ENCODE measurements around the gene USP36. TPM values are rescaled to one million over a fixed set of nuclear protein-coding genes. Genes with fewer than 3 reads are reported as not detected.

Gene USP36
- total RNA-seq, 1 donor from 2014 or later: 54.1 TPM

- no peak for DNase-seq (ENCODE audit: low spot score, unreplicated experiment)
- Mint-ChIP-seq H3K9me3 (ENCODE audit: low read depth) (no peaks in the 10 kb centered on the region), H3K4me3 (ENCODE audit: low read depth) (peak overlapping the region; percentile 25), H3K4me1 (ENCODE audit: low read depth) (peaks cover 54% of the 10 kb centered on the region), H3K27me3 (no peaks in the 10 kb centered on the region), H3K36me3 (ENCODE audit: insufficient read depth) (no peaks in the 10 kb centered on the region), H3K27ac (peak overlapping the region; percentile 93)
- no peak for TF ChIP-seq CTCF (IDR thresholded peaks at IDR 0.05; ENCODE audit: unreplicated experiment)
Observed at GRCh38 chr17:78748048-78748729, 92.4 kb downstream of the USP36 start.

GRCh38 chr17:78747488-78747887 lies 93.1 kb downstream of the USP36 start:
- Mint-ChIP-seq H3K27me3 (no peaks in the 10 kb centered on the region), H3K4me1 (ENCODE audit: low read depth) (peaks cover 53% of the 10 kb centered on the region), H3K36me3 (ENCODE audit: insufficient read depth) (no peaks in the 10 kb centered on the region), H3K9me3 (ENCODE audit: low read depth) (no peaks in the 10 kb centered on the region), H3K4me3 (ENCODE audit: low read depth) (no peak overlapping the region), H3K27ac (peak overlapping the region; percentile 39)
- no peak for TF ChIP-seq CTCF (IDR thresholded peaks at IDR 0.05; ENCODE audit: unreplicated experiment)
- DNase-seq (ENCODE audit: low spot score, unreplicated experiment): no peak

GRCh38 chr17:78746949-78747269 lies 93.7 kb downstream of the USP36 start:
- Mint-ChIP-seq H3K27me3 (no peaks in the 10 kb centered on the region), H3K36me3 (ENCODE audit: insufficient read depth) (no peaks in the 10 kb centered on the region), H3K4me3 (ENCODE audit: low read depth) (no peak overlapping the region), H3K4me1 (ENCODE audit: low read depth) (peaks cover 51% of the 10 kb centered on the region), H3K9me3 (ENCODE audit: low read depth) (no peaks in the 10 kb centered on the region), H3K27ac (peak overlapping the region; percentile 39)
- TF ChIP-seq CTCF (IDR thresholded peaks at IDR 0.05; ENCODE audit: unreplicated experiment): no peak
- no peak for DNase-seq (ENCODE audit: low spot score, unreplicated experiment)

- Mint-ChIP-seq H3K36me3 (ENCODE audit: insufficient read depth) (no peaks in the 10 kb centered on the region), H3K9me3 (ENCODE audit: low read depth) (no peaks in the 10 kb centered on the region), H3K27me3 (no peaks in the 10 kb centered on the region), H3K4me1 (ENCODE audit: low read depth) (peaks cover 46% of the 10 kb centered on the region), H3K27ac (no peak overlapping the region), H3K4me3 (ENCODE audit: low read depth) (no peak overlapping the region)
- TF ChIP-seq CTCF (IDR thresholded peaks at IDR 0.05; ENCODE audit: unreplicated experiment): no peak
- no peak for DNase-seq (ENCODE audit: low spot score, unreplicated experiment)
Observed at GRCh38 chr17:78746263-78746948, 94.2 kb downstream of the USP36 start.

Other genes with a start within 250 kb of the USP36 start
- 30.1 and 33.3 TPM in 2 replicates for gene CYTH1, start 58.5 kb downstream of the USP36 start, total RNA-seq
- gene CEP295NL, start 62.4 kb upstream of the USP36 start, total RNA-seq: 2.3 and 2.6 TPM in 2 replicates
- 50.9 and 51.4 TPM in 2 replicates for gene TIMP2, start 84.6 kb upstream of the USP36 start, total RNA-seq
- gene LGALS3BP, start 139.1 kb upstream of the USP36 start, total RNA-seq: 69.5 and 72.5 TPM in 2 replicates
- gene CANT1, start 168.9 kb upstream of the USP36 start, total RNA-seq: 59.0 and 66.3 TPM in 2 replicates
- 0.67 and 2.0 TPM in 2 replicates for gene C1QTNF1, start 183.4 kb upstream of the USP36 start, total RNA-seq
- gene ENGASE, start 234.0 kb upstream of the USP36 start, total RNA-seq: 50.9 and 52.4 TPM in 2 replicates